IMR-90 (cell line): ENCODE measurements around the gene ADARB2. TPM values are rescaled to one million over a fixed set of nuclear protein-coding genes. Genes with fewer than 3 reads are reported as not detected.

Experiments
- ATAC-seq: fragments of 200-7000 bp; cut with Tn5 transposase; 2 replicates; pipeline ENCODE4 v1.9.1; 2020; ENCODE audit warnings: low read depth, mild to moderate bottlenecking, moderate library complexity
- BruUV-seq: library from RNA; stranded (reverse); fragments of 400-500 nt; replicated peaks from 2 replicates; lab custom pipeline; 2021; lab: Mats Ljungman, UMichigan
- CTCF ChIA-PET: fragments of 300-600 bp; formaldehyde crosslinking; extraction: SDS; loops from one replicate; lab custom pipeline; 2021; ENCODE audit warnings: antibody characterized with exemption; lab: Yijun Ruan, JAX
- POLR2A ChIA-PET: fragments of 300-600 bp; sonication (Branson Sonifier 250); formaldehyde crosslinking; loops from one replicate; lab custom pipeline; 2022; ENCODE audit warnings: antibody characterized with exemption; ENCODE audit not compliant: unreplicated experiment; lab: Charles Lee
- DNase-seq: peaks from one replicate; pipeline ENCODE4 v3.0.0; 2013
- H2AFZ ChIP-seq: replicated peaks from 2 replicates; pipeline ENCODE3; 2013; ENCODE audit warnings: low read length, mild to moderate bottlenecking; ENCODE audit not compliant: poor library complexity
- H2AK5ac ChIP-seq: 2 replicates; pipeline ENCODE4 v1.6.1; 2013; ENCODE audit warnings: low read depth, low read length, inconsistent platforms
- H2AK9ac ChIP-seq: replicated peaks from 2 replicates; pipeline ENCODE3; 2013; ENCODE audit warnings: mild to moderate bottlenecking, low read depth, low read length, moderate library complexity; ENCODE audit not compliant: poor library complexity
- H2BK120ac ChIP-seq: 2 replicates; pipeline ENCODE4 v1.6.1; 2013; ENCODE audit warnings: low read depth, low read length, inconsistent platforms
- H2BK15ac ChIP-seq: 3 replicates; pipeline ENCODE4 v1.6.1; 2013; ENCODE audit warnings: low read depth, low read length, inconsistent platforms
- H2BK20ac ChIP-seq: 2 replicates; pipeline ENCODE4 v1.6.1; 2013; ENCODE audit warnings: low read depth, mild to moderate bottlenecking, inconsistent platforms, low read length, moderate library complexity
- H2BK5ac ChIP-seq: 2 replicates; pipeline ENCODE4 v1.6.1; 2013; ENCODE audit warnings: mild to moderate bottlenecking, low read depth, low read length, inconsistent platforms; ENCODE audit not compliant: poor library complexity, severe bottlenecking
- H3K14ac ChIP-seq: replicated peaks from 2 replicates; pipeline ENCODE4 v1.6.1; 2013; ENCODE audit warnings: low read depth, low read length, inconsistent platforms
- H3K18ac ChIP-seq: 2 replicates; pipeline ENCODE4 v1.6.1; 2013; ENCODE audit warnings: low read depth, low read length, control low read depth
- H3K23ac ChIP-seq: 2 replicates; pipeline ENCODE4 v1.6.1; 2013; ENCODE audit warnings: low read depth, low read length, inconsistent platforms
- H3K27ac ChIP-seq: 2 replicates; pipeline ENCODE4 v1.5.1; 2013; ENCODE audit warnings: mild to moderate bottlenecking, control low read depth, low read length; ENCODE audit not compliant: insufficient read depth
- H3K27me3 ChIP-seq: 2 replicates; pipeline ENCODE4 v1.6.1; 2013; ENCODE audit warnings: low read length; ENCODE audit not compliant: control insufficient read depth, insufficient read depth
- H3K36me3 ChIP-seq: 2 replicates; pipeline ENCODE4 v1.6.1; 2013; ENCODE audit warnings: low read length, mixed read lengths; ENCODE audit not compliant: control insufficient read depth, insufficient read depth
- H3K4ac ChIP-seq: 2 replicates; pipeline ENCODE4 v1.6.1; 2013; ENCODE audit warnings: low read depth, low read length, inconsistent platforms
- H3K4me1 ChIP-seq: 2 replicates; pipeline ENCODE4 v1.6.1; 2013; ENCODE audit warnings: low read length, mixed read lengths; ENCODE audit not compliant: control insufficient read depth, insufficient read depth
- H3K4me2 ChIP-seq: 2 replicates; pipeline ENCODE4 v1.6.1; 2013; ENCODE audit warnings: low read depth, mild to moderate bottlenecking, control low read depth, low read length, moderate library complexity
- H3K4me3 ChIP-seq: 2 replicates; pipeline ENCODE4 v1.5.1; 2013; ENCODE audit warnings: low read depth, mild to moderate bottlenecking, control low read depth, low read length, moderate library complexity; ENCODE audit not compliant: insufficient read depth
- H3K56ac ChIP-seq: 2 replicates; pipeline ENCODE4 v1.6.1; 2013; ENCODE audit warnings: low read length, inconsistent platforms; ENCODE audit not compliant: insufficient read depth; ENCODE audit errors: extremely low read depth
- H3K79me1 ChIP-seq, 2 experiments: 2 replicates each; pipeline ENCODE4 v1.6.1; 2013; ENCODE audit warnings: low read length in 2 of 2, inconsistent platforms in 1 of 2, low read depth in 1 of 2
- H3K9ac ChIP-seq: 2 replicates; pipeline ENCODE4 v1.6.1; 2013; ENCODE audit warnings: low read depth, low read length, control low read depth
- H3K9me1 ChIP-seq: 2 replicates; pipeline ENCODE4 v1.6.1; 2013; ENCODE audit warnings: low read length, inconsistent platforms; ENCODE audit not compliant: insufficient read depth
- H3K9me3 ChIP-seq: 2 replicates; pipeline ENCODE4 v1.6.1; 2013; ENCODE audit warnings: low read length; ENCODE audit not compliant: control insufficient read depth, insufficient read depth
- H4K20me1 ChIP-seq: 2 replicates; pipeline ENCODE4 v1.6.1; 2013; ENCODE audit warnings: low read length, inconsistent platforms; ENCODE audit not compliant: insufficient read depth
- H4K5ac ChIP-seq: 2 replicates; pipeline ENCODE4 v1.6.1; 2013; ENCODE audit warnings: mild to moderate bottlenecking, low read depth, low read length, control low read depth
- H4K8ac ChIP-seq, 2 experiments: 2 replicates each; pipeline ENCODE4 v1.6.1; 2013; ENCODE audit warnings: low read depth in 2 of 2, low read length in 2 of 2, control low read depth in 1 of 2, inconsistent platforms in 1 of 2
- H4K91ac ChIP-seq: 2 replicates; pipeline ENCODE4 v1.6.1; 2013; ENCODE audit warnings: low read depth, low read length, inconsistent platforms; ENCODE audit not compliant: insufficient read depth
- CEBPB ChIP-seq: IDR thresholded peaks from 2 replicates; pipeline ENCODE4 v1.6.1; 2012; ENCODE audit warnings: low read depth, low read length, improper control_type of control experiment
- RCOR1 ChIP-seq: IDR thresholded peaks from 2 replicates; pipeline ENCODE4 v1.6.1; 2012; ENCODE audit warnings: mild to moderate bottlenecking, low read length, improper control_type of control experiment; ENCODE audit not compliant: insufficient replicate concordance
- RFX5 ChIP-seq: IDR thresholded peaks from 2 replicates; pipeline ENCODE4 v1.8.0; 2012; ENCODE audit warnings: low read depth, mild to moderate bottlenecking, low read length, moderate library complexity
- WGBS, 2 experiments: methylation state at CpG; one replicate each; pipeline versions ENCODE4 v1.1.5 to v1.1.7; 2013; ENCODE audit warnings: missing lambda C conversion rate in 2 of 2; ENCODE audit not compliant: insufficient read length in 1 of 2; ENCODE audit errors: extremely low coverage in 2 of 2; 5-methylcytosine and 5-hydroxymethylcytosine counted together
- dilution Hi-C: fragments of 300-500 bp; cut with HindIII; formaldehyde crosslinking; loops from one replicate; pipeline ENCODE4 v1.14.3; 2018; ENCODE audit warnings: low sequenced_read_pairs; ENCODE audit not compliant: unreplicated experiment
- in situ Hi-C: fragments of 300-500 bp; cut with MboI; formaldehyde crosslinking; loops from 3 replicates; pipeline ENCODE4 v1.14.3; 2019; ENCODE audit warnings: low sequenced_read_pairs, inconsistent platforms, mixed read lengths
- intact Hi-C: fragments of 100-400 bp; cut with micrococcal nuclease; formaldehyde crosslinking; loops from 2 replicates; pipeline ENCODE4 v1.10.0; 2022
- polyA plus RNA-seq, 3 experiments: library from polyadenylated mRNA; depleted of rRNA; stranded (reverse); fragments of >200 nt; gene quantifications; 2 replicates each; pipeline ENCODE4 v1.2.3, GENCODE V29; 2012; ENCODE audit warnings: low replicate concordance in 1 of 3
- total RNA-seq: library from RNA; depleted of rRNA; stranded (reverse); fragments of >200 nt; gene quantifications from 2 replicates; pipeline ENCODE4 v1.2.3, GENCODE V29; 2012

ADARB2 gene
- total and polyA plus RNA-seq, 2 of the 4 experiments (the other 2 are of a cell fraction): not detected

- ATAC-seq (no peak), DNase-seq (no peak)
- no peak overlapping the region for H3K9ac ChIP-seq
- in situ Hi-C loops (no loop called here), intact Hi-C loops (no loop called here), dilution Hi-C loops (no loop called here)
- no CpG with 5 or more reads among the region's 9 CpGs for WGBS, 2 experiments
- no peaks in the 10 kb centered on the region for H3K27me3 ChIP-seq
- no peak overlapping the region for H2AK5ac ChIP-seq
- H2BK120ac ChIP-seq: no peak overlapping the region
- no peaks in the 10 kb centered on the region for H3K4me1 ChIP-seq
- H2BK20ac ChIP-seq: no peak overlapping the region
- H3K14ac ChIP-seq: no peak overlapping the region
- no peak overlapping the region for H4K5ac ChIP-seq
- no peak overlapping the region for H3K4me2 ChIP-seq
- H2AK9ac ChIP-seq: no peak overlapping the region
- H3K36me3 ChIP-seq: no peaks in the 10 kb centered on the region
- BruUV-seq: no TSS peak
- peaks cover 41% of the 10 kb centered on the region for H3K9me3 ChIP-seq
- H2BK5ac ChIP-seq: no peak overlapping the region
- H3K27ac ChIP-seq: no peak overlapping the region
- no peak overlapping the region for H3K4ac ChIP-seq
- no peak overlapping the region for H4K8ac ChIP-seq
- H3K9me1 ChIP-seq: no peaks in the 10 kb centered on the region
- POLR2A ChIA-PET: no interaction called here
- no peaks in the 10 kb centered on the region for H3K79me1 ChIP-seq
- no peak overlapping the region for H3K18ac ChIP-seq
- TF ChIP-seq CEBPB (no peak), RCOR1 (no peak), RFX5 (no peak)
- no peak overlapping the region for H2BK15ac ChIP-seq
- no peak overlapping the region for H3K4me3 ChIP-seq
- CTCF ChIA-PET: no interaction called here
- no peak overlapping the region for H4K91ac ChIP-seq
- no peak overlapping the region for H3K56ac ChIP-seq
- H2AFZ ChIP-seq: no peak overlapping the region
- H4K20me1 ChIP-seq: no peaks in the 10 kb centered on the region
- H3K23ac ChIP-seq: no peak overlapping the region
Observed at GRCh38 chr10:1358860-1359625, 378.3 kb downstream of the ADARB2 start.
